Raji (cell line): Measurements from ENCODE around the gene HMSD.
A peak's percentile ranks its signal among the peaks of the same experiment; 100 is the strongest.

Experiments used
- POLR2A ChIP-seq: IDR thresholded peaks from 2 replicates; pipeline ENCODE4 v1.6.1; 2011; ENCODE audit warnings: low read depth, low read length, control low read depth; ENCODE audit not compliant: insufficient read depth

Gene HMSD, protein sequence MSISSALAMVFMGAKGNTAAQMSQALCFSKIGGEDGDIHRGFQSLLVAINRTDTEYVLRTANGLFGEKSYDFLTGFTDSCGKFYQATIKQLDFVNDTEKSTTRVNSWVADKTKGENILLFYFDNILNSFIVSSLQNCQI

DNA sequence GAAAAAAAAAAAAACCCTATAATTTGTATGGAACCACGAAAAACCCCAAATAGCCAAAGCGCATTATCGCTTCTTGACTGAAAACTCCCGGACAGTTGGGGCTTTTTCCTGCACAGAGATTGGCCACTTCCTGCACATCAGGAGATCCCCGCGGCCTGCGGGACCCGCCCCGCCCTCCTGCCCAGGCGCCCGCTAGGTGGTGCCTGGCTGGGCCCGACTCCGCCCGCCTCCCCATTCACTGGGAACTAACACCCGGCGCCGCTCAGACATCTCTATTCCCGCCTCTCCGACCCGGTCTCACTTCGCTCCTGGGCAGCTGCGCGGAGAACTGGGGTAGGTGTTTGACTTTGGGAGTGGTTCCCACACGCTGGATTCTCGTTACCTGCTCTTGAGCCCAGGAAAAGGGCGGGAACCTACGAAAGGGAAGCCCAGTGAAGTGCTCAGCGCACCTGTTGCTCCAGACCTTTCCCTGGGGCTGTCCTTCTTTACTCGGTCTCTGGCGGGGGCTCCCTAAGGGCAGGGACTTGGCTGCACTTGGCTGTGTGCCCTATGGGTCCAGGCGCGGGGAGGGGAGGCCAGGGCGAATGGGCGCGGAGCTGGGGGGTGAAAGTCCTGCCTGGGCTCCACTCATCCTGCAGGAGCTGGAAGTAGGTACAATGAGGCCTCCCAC, at the start of gene HMSD:
Gene HMSD, plus strand, starts transcription at position 234 of the 670 bp plus-strand sequence. CDS start 4,155 bp downstream, outside the sequence.
- TF ChIP-seq POLR2A = peak; percentile 60

DNA sequence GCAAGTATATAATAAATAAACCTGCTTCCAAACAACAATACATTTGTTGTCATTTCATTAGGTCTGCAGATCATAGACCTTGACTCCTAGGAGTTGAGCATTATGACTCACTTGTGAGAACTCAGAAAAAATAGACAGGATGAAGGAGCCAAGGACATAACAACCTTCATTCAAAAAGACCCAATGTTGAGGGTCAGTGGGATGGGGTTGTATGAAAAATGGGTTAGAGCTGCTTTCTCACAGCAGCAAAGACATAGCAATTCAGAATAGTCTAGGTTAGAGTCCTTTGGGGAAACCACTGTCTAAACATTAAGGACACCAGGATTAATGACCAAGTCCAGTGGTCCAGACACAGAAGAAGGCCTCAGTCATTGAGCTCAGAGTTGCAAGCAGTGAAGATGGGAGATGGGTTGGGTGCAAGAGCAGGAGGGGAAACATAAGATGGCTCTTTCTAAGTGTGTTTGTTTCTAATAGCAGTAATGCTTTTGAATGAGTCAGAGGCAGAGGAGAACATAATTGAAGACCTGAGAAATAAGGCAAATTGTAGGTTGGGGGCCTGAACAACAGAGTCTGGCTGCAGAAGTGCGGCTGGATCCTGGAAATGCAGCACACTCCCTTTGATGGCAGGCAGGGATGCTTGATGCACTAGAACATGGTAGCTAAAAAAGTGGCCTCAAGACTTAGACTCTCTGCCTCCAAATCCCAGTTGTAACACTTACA, 45.1 kb upstream of the HMSD start:
- TF ChIP-seq POLR2A = no peak

DNA sequence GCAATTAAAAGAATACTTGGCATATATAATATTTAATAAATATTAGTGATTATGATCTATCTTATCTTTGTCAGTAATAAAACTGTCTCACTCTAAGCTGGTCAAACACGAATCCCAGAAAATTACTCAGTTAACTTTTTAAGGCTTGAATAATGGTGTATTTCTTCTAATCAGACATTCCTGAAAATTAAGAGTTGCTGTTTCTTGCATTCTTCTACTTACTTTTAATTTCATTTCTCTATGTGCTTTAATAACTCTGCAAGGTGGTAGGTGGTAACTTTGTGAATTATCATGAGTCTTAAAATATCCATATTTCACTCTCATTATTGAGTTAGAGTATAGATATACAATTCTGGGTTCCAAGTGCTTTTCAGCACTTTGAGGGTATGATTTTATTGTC, 44.4 kb upstream of the HMSD start:
- no peak for TF ChIP-seq POLR2A

DNA sequence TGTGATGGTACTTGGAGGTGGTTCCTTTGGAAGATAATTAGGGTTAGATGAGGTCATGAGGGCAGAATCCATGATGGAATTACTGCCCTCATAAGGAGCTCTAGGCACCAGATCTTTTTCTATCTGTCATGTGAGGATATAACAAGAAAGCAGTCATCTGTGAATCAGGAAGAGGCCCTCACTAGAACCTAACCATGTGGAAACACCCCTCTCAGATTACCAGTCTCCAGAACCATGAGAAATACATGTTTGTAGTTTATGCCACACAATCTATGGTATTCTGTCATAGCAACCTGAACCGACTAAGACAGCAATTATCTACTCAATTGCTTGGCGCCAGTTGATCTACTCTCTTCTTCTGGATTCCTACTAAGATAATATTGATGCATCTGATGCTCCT, 43.7 kb upstream of the HMSD start:
- TF ChIP-seq POLR2A = no peak

DNA sequence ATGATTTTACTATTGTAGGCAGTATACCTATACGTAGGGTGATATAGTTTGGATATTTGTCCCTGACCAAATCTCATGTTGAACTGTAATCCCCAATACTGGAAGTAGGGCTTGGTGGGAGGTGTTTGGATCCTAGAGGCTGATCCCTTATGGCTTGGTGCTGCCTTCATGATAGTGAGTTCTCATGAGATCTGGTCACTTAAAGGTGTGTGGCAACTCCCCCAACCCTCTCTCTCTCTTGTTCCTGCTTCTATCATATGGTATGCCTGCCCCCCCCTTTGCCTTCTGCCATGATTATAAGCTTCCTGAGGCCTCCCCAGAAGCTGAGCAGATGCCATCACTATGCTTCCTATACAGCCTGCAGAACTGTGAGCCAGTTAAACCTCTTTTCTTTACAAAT, 43.0 kb upstream of the HMSD start:
- TF ChIP-seq POLR2A = no peak

DNA sequence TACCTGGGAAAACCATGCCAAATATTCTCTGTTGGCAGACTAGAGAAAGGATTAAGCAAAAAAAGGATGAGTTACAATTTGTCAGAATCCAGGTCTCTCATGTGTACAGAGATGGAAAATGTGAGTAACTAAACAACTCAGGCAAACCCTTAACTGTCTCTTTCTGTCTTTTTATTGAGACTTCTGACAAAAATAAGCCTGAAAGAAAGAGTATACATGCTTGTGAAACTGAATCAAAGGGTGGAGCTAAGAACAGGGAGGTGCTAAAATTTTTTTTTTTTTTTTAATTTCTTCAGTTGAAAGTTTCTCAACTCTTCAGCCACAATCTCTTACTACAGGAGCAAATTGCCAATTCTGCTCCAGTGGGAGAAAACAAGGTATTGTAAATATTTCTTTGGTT, 41.4 kb upstream of the HMSD start, which contains the start of gene SERPINB10:
Gene SERPINB10, plus strand, starts transcription at position 295 of the 400 bp plus-strand sequence. CDS start 7,553 bp downstream, outside the sequence.
- TF ChIP-seq POLR2A = no peak

DNA sequence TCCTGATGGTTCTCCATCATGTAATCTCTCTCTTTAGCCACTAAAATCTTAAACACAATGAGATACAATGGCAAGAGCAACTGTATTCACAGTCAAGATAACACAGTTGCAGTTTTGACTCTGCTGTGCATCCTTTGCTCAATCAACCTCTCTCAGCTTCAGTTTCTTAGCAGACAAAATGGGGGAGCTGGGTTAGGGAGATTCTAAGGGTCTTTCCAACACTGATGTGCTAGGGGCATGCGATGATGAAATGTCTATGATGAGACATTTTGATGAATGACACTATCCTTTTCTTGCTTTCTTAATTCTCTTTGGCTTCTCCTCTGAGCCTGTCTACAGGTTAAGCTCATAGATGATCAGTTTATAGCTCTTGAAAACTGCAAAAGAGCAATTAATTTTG, 40.2 kb upstream of the HMSD start:
- TF ChIP-seq POLR2A = no peak

DNA sequence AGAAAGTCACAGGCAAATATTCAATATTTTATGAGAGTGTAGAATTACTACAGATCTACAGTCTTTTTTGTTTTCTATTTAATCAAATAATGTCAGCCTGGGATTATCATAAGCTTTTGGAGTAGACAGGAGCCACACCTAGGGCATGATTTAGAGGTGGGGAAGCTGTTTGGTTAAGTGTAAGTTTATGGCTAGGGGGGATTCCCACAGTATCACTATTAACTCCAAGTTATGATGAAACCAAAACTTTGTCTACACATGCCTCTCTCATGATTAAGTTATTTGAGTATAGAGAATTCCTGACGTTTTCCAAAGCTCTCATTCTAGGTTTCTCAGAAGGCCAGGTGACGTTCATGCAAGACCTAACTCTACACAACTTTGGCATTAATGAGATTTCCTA, 39.2 kb upstream of the HMSD start:
- no peak for TF ChIP-seq POLR2A

DNA sequence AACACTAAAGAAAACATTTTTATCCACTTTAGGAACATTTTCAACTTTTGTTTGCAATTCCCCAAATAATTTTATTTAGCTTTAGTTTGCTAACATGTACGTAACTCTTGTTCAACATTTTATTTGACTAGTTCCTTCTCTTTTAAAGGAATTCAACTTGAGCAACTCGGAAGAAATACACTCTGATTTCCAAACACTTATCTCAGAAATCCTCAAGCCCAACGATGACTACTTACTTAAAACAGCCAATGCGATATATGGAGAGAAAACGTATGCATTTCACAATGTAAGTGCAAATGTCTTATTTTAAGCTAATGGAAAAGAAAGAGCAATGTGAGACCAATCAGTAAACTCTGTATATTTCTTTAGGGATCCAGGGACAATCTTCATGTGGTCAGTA, 31.3 kb upstream of the HMSD start:
- no peak for TF ChIP-seq POLR2A

DNA sequence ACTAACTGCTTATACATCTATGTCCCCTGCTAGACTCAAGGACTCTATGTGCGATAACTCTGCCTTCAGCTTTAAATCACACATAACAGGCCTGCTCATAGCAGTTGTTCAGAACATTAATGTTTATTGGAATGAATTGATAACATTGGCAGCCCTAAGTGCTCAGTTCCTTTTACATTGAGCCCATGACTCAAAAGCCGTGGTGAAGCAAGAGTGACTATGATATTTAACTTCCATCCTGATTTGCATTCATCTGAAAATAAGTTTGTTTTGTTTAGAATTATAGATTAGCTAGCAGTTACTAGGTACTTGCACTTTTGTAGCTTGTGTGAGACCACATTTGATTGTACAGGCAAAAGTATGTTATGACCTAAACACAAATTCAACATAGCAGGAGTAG, 27.1 kb upstream of the HMSD start:
- no peak for TF ChIP-seq POLR2A

DNA sequence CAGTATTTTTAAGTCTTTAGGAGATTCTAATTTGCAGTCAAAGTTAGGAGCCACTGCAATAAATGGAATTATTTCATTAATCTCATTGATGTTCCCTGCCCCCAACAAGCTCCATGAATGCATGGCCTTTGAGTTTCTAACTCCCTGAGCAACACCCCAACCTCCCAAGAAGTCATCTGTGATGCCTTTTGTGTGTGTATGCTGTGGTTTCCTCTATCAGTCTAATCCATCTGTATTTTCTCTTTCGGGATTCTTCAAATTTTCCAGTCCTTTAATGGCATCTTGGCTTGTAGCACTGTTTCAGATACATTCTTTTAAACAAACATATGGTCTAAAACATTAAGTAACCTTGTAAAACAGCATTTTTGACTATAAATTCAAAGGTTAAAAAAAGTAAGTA, 24.6 kb upstream of the HMSD start:
- TF ChIP-seq POLR2A = no peak

DNA sequence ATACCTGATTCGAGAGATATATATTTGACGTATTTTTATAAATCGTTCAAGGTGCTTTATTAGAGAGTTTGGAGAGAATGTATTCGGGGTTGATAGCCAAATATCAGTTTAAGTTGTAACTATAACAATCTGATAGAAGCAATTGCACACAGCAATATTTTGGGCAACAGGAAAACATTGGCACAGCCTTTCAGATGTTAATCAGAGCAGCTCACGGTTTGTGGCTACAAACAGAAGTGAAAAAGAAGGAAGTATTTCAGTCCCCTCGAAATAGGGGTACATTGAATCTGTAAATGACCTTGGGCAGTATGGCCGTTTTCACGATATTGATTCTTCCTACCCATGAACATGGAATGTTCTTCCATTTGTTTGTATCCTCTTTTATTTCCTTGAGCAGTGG, 20.8 kb upstream of the HMSD start:
- no peak for TF ChIP-seq POLR2A

DNA sequence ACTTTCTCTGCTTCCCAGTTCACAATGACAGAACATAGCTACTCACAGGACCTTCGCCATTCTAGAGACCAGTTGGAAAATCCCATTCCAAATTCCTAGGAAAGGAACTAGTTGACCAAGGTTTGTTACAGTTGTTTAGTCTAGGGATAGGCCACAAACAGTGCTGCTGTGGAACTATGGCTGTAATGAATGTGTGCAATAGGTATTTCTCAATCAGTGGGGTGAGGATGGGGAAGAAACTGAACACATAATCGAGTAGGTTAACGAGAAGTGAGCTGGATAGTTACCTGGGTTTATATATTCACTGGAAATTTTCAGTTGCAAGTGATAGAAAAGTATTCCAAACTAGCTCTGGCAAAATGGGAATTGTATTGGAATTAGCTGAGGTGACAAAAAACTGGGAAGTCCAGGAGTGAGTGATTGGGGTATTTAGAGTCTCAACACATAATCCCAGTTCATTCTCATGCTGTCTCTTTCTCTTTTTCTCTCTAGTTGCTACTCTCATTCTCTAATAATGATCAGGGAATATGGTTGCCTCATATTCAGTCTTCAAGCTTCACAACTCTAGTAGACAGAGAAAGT, 18.2 kb upstream of the HMSD start:
- TF ChIP-seq POLR2A = no peak

DNA sequence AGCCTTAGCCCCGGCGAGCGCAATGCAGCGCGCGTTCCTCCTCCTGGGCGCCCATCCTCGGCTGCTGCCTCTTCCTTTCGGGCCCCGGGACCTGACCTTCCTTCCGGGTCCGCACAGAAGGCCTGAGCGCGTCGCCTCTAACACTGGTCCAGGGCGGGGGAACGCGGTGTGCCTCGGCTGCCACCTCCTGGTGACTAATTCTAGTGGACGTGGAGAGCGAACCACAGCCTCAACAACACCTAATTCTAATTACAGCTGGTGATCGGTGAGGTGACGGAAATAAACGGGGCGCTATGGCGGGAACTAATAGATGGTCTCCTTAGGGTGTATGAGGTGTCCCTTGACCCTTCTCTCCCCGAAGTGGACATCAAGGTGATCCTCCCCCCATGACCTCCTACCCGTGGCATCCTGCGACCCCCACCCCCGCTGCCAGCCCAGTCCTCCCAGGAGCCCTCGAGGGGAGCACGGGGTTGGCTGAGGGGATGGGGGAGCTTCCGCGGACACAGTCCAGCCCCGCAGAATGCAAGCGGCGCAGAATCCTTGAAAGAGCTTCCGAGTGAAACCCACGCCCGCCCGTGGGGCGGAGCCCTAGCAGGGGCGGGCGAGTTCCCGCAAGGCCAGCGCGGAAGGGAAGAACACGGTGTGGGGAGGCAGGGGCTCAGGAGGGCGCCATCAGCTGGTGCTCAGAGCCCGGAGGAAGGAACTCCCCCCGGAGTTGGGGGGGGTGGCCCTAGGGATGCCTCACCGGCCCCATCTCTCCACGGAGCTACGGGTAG, 12.8 kb upstream of the HMSD start:
- TF ChIP-seq POLR2A = no peak

DNA sequence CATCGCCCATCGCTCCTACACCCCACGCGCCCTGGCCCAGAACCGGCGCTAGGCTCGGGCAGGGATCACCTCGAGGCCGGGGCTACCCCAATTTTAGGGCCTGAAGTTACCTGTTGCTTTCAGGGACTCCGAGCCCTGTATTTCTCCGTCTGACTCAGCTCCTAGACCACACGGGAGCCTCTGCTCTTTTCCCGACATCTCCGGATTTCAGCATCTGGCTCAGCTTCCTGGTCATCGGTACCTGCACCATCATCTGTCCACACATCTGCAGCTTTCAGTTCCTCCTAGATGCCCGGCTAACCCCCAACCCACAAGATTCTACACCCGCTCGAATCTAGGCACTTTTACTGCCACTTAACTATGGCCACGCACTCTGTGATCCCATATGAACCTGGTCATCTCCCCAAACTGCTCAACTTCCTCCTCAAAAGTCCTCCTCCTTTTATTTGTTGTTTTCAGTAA, 12.1 kb upstream of the HMSD start:
- TF ChIP-seq POLR2A = no peak
